Activated T-cell treated with anti-CD3 and anti-CD28 coated beads, Interleukin-2, amount 50 U/mL, for 72 hours (primary cell): ENCODE measurements around the gene DPEP3. TPM values are rescaled to one million over a fixed set of nuclear protein-coding genes. Genes with fewer than 3 reads are reported as not detected.
"Not testable (repeated sequence)": the region's sequence is repeated elsewhere in the genome, so short reads cannot be mapped to it uniquely, and the experiment has no call there.

Experiments used
- ATAC-seq, 2 donors: fragments of 150-1000 bp; cut with Tn5 transposase; replicated peaks in 1 of 2; 2 replicates each; pipeline ENCODE4 v1.10.0; 2021; ENCODE audit warnings: moderate library complexity in 2 of 2, mild to moderate bottlenecking in 1 of 2
- DNase-seq, 2 donors: peaks; one replicate each; pipeline ENCODE4 v3.0.0; 2021 to 2022; ENCODE audit warnings: mixed read lengths in 1 of 2
- H3K27ac Mint-ChIP-seq: one replicate; pipeline ENCODE4 v1.8.0; 2022; ENCODE audit warnings: mild to moderate bottlenecking, moderate library complexity, mixed read lengths
- H3K27me3 Mint-ChIP-seq: one replicate; pipeline ENCODE4 v1.8.0; 2022; ENCODE audit warnings: low read depth, mixed read lengths
- H3K36me3 Mint-ChIP-seq, 2 donors: one replicate each; pipeline ENCODE4 v1.8.0; 2022; ENCODE audit warnings: mixed read lengths in 2 of 2, mild to moderate bottlenecking in 1 of 2; ENCODE audit not compliant: insufficient read depth in 2 of 2
- H3K4me1 Mint-ChIP-seq: one replicate; pipeline ENCODE4 v1.8.0; 2022; ENCODE audit warnings: low read depth, mixed read lengths
- H3K4me3 Mint-ChIP-seq, 2 donors: one replicate each; pipeline ENCODE4 v1.8.0; 2022; ENCODE audit warnings: mild to moderate bottlenecking in 2 of 2, mixed read lengths in 2 of 2, moderate library complexity in 2 of 2
- H3K9me3 Mint-ChIP-seq, 2 donors: one replicate each; pipeline ENCODE4 v1.8.0; 2022; ENCODE audit warnings: mixed read lengths in 2 of 2
- total RNA-seq, 2 donors: library from RNA; stranded (reverse); gene quantifications; one replicate each; pipeline ENCODE4 v1.2.3, GENCODE V29; 2022

DPEP3 gene
- total RNA-seq, 2 donors from 2014 or later: 0.12 to 0.16 TPM

GRCh38 chr16:68003031-68003430, 22.7 kb upstream of the DPEP3 start:
- no peak for ATAC-seq
- DNase-seq: no peak
- H3K36me3 Mint-ChIP-seq: no peaks in the 10 kb centered on the region
- H3K27ac Mint-ChIP-seq: no peak overlapping the region
- no peaks in the 10 kb centered on the region for H3K9me3 Mint-ChIP-seq
- no peaks in the 10 kb centered on the region for H3K27me3 Mint-ChIP-seq
- H3K4me3 Mint-ChIP-seq: no peak overlapping the region
- peaks cover 49% of the 10 kb centered on the region for H3K4me1 Mint-ChIP-seq

- Mint-ChIP-seq H3K36me3 (no peaks in the 10 kb centered on the region), H3K27me3 (no peaks in the 10 kb centered on the region), H3K4me3 (peak overlapping the region; percentile 80 to 84), H3K4me1 (peaks cover 58% of the 10 kb centered on the region), H3K27ac (peak overlapping the region; percentile 21), H3K9me3 (no peaks in the 10 kb centered on the region)
- no peak for ATAC-seq
- no peak for DNase-seq
These were observed 20.2 kb upstream of the DPEP3 start for GRCh38 chr16:68000450-68000849.

- H3K27ac Mint-ChIP-seq: peak overlapping the region; percentile 81
- H3K9me3 Mint-ChIP-seq: no peaks in the 10 kb centered on the region
- peaks cover 60% of the 10 kb centered on the region for H3K4me1 Mint-ChIP-seq
These were observed 19.7 kb upstream of the DPEP3 start for GRCh38 chr16:67999985-68000384.

GRCh38 chr16:67998779-67999688, 18.7 kb upstream of the DPEP3 start, which contains the start of gene DPEP2:
Gene DPEP2, minus strand, starts transcription at chr16:67999484. Its CDS starts 6,272 bp downstream, at chr16:67993212.
- not testable (repeated sequence) for H3K27me3 Mint-ChIP-seq, H3K9me3 Mint-ChIP-seq, H3K36me3 Mint-ChIP-seq
- ATAC-seq: peak; percentile 90
- peaks cover 64% of the 10 kb centered on the region for H3K4me1 Mint-ChIP-seq
- H3K27ac Mint-ChIP-seq: peak within 1 kb of the TSS; percentile 81
- peak; percentile 58 to 62 for DNase-seq
- H3K4me3 Mint-ChIP-seq: peak within 1 kb of the TSS; percentile 80 to 84

More at GRCh38 chr16:67999985-68000384, 19.7 kb upstream of the DPEP3 start:
- Mint-ChIP-seq H3K27me3 (no peaks in the 10 kb centered on the region), H3K36me3 (no peaks in the 10 kb centered on the region), H3K4me3 (peak overlapping the region; percentile 80 to 84)
- peak in 1 of 2 donors; percentile 16 for ATAC-seq
- DNase-seq: no peak

- not testable (repeated sequence) for H3K36me3 Mint-ChIP-seq, ATAC-seq, H3K27me3 Mint-ChIP-seq, DNase-seq, H3K27ac Mint-ChIP-seq, H3K9me3 Mint-ChIP-seq
- Mint-ChIP-seq H3K4me3 (peak overlapping the region in 1 of 2 donors; percentile 84), H3K4me1 (peaks cover 71% of the 10 kb centered on the region)
These were observed 18.0 kb upstream of the DPEP3 start for GRCh38 chr16:67998231-67998778.

GRCh38 chr16:67996666-67997065, 16.4 kb upstream of the DPEP3 start:
- no peak for ATAC-seq
- Mint-ChIP-seq H3K27ac (no peak overlapping the region), H3K36me3 (no peaks in the 10 kb centered on the region), H3K4me3 (no peak overlapping the region), H3K9me3 (no peaks in the 10 kb centered on the region), H3K27me3 (no peaks in the 10 kb centered on the region), H3K4me1 (peaks cover 66% of the 10 kb centered on the region)
- no peak for DNase-seq

GRCh38 chr16:67995423-67995822, 15.1 kb upstream of the DPEP3 start:
- Mint-ChIP-seq H3K4me3 (no peak overlapping the region), H3K4me1 (peaks cover 55% of the 10 kb centered on the region), H3K9me3 (no peaks in the 10 kb centered on the region), H3K36me3 (no peaks in the 10 kb centered on the region), H3K27ac (peak overlapping the region; percentile 71), H3K27me3 (no peaks in the 10 kb centered on the region)
- DNase-seq (no peak), ATAC-seq (no peak)

GRCh38 chr16:67994040-67994408, 13.7 kb upstream of the DPEP3 start:
- peaks cover 46% of the 10 kb centered on the region for H3K4me1 Mint-ChIP-seq
- H3K4me3 Mint-ChIP-seq: peak overlapping the region; percentile 85 to 88
- H3K27me3 Mint-ChIP-seq, H3K36me3 Mint-ChIP-seq, DNase-seq, H3K9me3 Mint-ChIP-seq: not testable (repeated sequence)
- ATAC-seq: peak; percentile 3 to 10
- H3K27ac Mint-ChIP-seq: peak overlapping the region; percentile 86

GRCh38 chr16:67993207-67994039, 13.1 kb upstream of the DPEP3 start:
- no peaks in the 10 kb centered on the region for H3K36me3 Mint-ChIP-seq
- H3K9me3 Mint-ChIP-seq: no peaks in the 10 kb centered on the region
- H3K27ac Mint-ChIP-seq: peak overlapping the region; percentile 86
- peaks cover 44% of the 10 kb centered on the region for H3K4me1 Mint-ChIP-seq
- peak; percentile 88 to 91 for DNase-seq
- H3K27me3 Mint-ChIP-seq: no peaks in the 10 kb centered on the region
- peak overlapping the region; percentile 85 to 88 for H3K4me3 Mint-ChIP-seq
- peak; percentile 92 for ATAC-seq

GRCh38 chr16:67992661-67993206, 12.4 kb upstream of the DPEP3 start:
- Mint-ChIP-seq H3K4me1 (peaks cover 47% of the 10 kb centered on the region), H3K27ac (no peak overlapping the region), H3K9me3 (no peaks in the 10 kb centered on the region), H3K4me3 (peak overlapping the region; percentile 85 to 88), H3K27me3 (no peaks in the 10 kb centered on the region), H3K36me3 (no peaks in the 10 kb centered on the region)
- no peak for DNase-seq
- no peak for ATAC-seq

GRCh38 chr16:67990018-67990386, 9.7 kb upstream of the DPEP3 start:
- Mint-ChIP-seq H3K27ac (peak overlapping the region; percentile 21), H3K9me3 (no peaks in the 10 kb centered on the region), H3K27me3 (no peaks in the 10 kb centered on the region), H3K36me3 (no peaks in the 10 kb centered on the region), H3K4me1 (peaks cover 28% of the 10 kb centered on the region), H3K4me3 (no peak overlapping the region)
- ATAC-seq (no peak), DNase-seq (no peak)

GRCh38 chr16:67989322-67990017, 9.2 kb upstream of the DPEP3 start:
- H3K4me3 Mint-ChIP-seq: no peak overlapping the region
- no peak overlapping the region for H3K27ac Mint-ChIP-seq
- no peaks in the 10 kb centered on the region for H3K9me3 Mint-ChIP-seq
- ATAC-seq: no peak
- H3K27me3 Mint-ChIP-seq: no peaks in the 10 kb centered on the region
- no peak for DNase-seq
- no peaks in the 10 kb centered on the region for H3K36me3 Mint-ChIP-seq
- H3K4me1 Mint-ChIP-seq: peaks cover 28% of the 10 kb centered on the region
